OCI-LY1 (cell line): ENCODE data around the gene NPAT.

Experiments
- H2AFZ ChIP-seq: fragments of 200-600 bp; sonication (generic), shearing (Covaris generic); 2 replicates; pipeline ENCODE4 v1.6.0; 2014; ENCODE audit warnings: antibody characterized with exemption, mild to moderate bottlenecking, low read length
- H3F3A ChIP-seq: fragments of 200-600 bp; sonication (generic), shearing (Covaris generic); 2 replicates; pipeline ENCODE4 v1.6.0; 2014; ENCODE audit warnings: mild to moderate bottlenecking, antibody characterized with exemption, low read length, moderate library complexity; ENCODE audit not compliant: insufficient read depth
- H3K27ac ChIP-seq: fragments of 200-600 bp; sonication (generic); 2 replicates; pipeline ENCODE4 v1.5.1; 2014; ENCODE audit warnings: low read length, mixed run types, mild to moderate bottlenecking, low read depth; ENCODE audit not compliant: poor library complexity, severe bottlenecking
- H3K27me3 ChIP-seq: fragments of 200-600 bp; sonication (generic); 2 replicates; pipeline ENCODE4 v1.6.0; 2014; ENCODE audit warnings: antibody characterized with exemption, mild to moderate bottlenecking, low read length, moderate library complexity; ENCODE audit not compliant: insufficient read depth
- H3K36me3 ChIP-seq: fragments of 200-600 bp; sonication (generic); 2 replicates; pipeline ENCODE4 v1.6.1; 2014; ENCODE audit warnings: mild to moderate bottlenecking, antibody characterized with exemption, low read length, moderate library complexity, mixed read lengths; ENCODE audit not compliant: insufficient read depth
- H3K4me1 ChIP-seq: fragments of 200-600 bp; sonication (generic); 2 replicates; pipeline ENCODE4 v1.5.1; 2014; ENCODE audit warnings: mild to moderate bottlenecking, low read length, moderate library complexity; ENCODE audit not compliant: insufficient read depth, severe bottlenecking
- H3K4me2 ChIP-seq: fragments of 200-600 bp; sonication (generic), shearing (Covaris generic); 2 replicates; pipeline ENCODE4 v1.6.1; 2014; ENCODE audit warnings: low read length
- H3K4me3 ChIP-seq: fragments of 200-600 bp; sonication (generic); 2 replicates; pipeline ENCODE4 v1.5.1; 2014; ENCODE audit warnings: low read length, low read depth, mild to moderate bottlenecking, mixed read lengths; ENCODE audit not compliant: poor library complexity, severe bottlenecking
- H3K79me2 ChIP-seq: fragments of 200-600 bp; shearing (Covaris generic); 2 replicates; pipeline ENCODE4 v1.6.1; 2016; ENCODE audit warnings: mixed run types, low read length, mixed read lengths; ENCODE audit not compliant: insufficient read depth
- H3K9ac ChIP-seq: fragments of 200-600 bp; sonication (generic), shearing (Covaris generic); 2 replicates; pipeline ENCODE4 v1.6.1; 2014; ENCODE audit warnings: mild to moderate bottlenecking, low read length, mixed read lengths
- H3K9me2 ChIP-seq: fragments of 200-600 bp; sonication (generic), shearing (Covaris generic); 2 replicates; pipeline ENCODE4 v1.6.1; 2014; ENCODE audit warnings: low read depth, mild to moderate bottlenecking, low read length, mixed read lengths
- H3K9me3 ChIP-seq: fragments of 200-600 bp; shearing (Covaris generic); 2 replicates; pipeline ENCODE4 v1.6.1; 2014; ENCODE audit warnings: low read length, mixed read lengths
- H4K20me1 ChIP-seq: fragments of 200-600 bp; sonication (generic), shearing (Covaris generic); 2 replicates; pipeline ENCODE4 v1.6.0; 2016; ENCODE audit warnings: mild to moderate bottlenecking, low read length; ENCODE audit not compliant: insufficient read depth
- EZH2 ChIP-seq: fragments of 200-600 bp; sonication (generic), shearing (Covaris generic); IDR thresholded peaks from 2 replicates; pipeline ENCODE4 v1.8.0; 2017; ENCODE audit warnings: borderline replicate concordance, mixed run types, mild to moderate bottlenecking, antibody characterized with exemption, low read length, moderate library complexity, mixed read lengths
- TF ChIP-seq, protein P1 (sequence below): fragments of 200-600 bp; sonication (generic), shearing (Covaris generic); IDR thresholded peaks from 2 replicates; pipeline ENCODE4 v1.5.1; 2017; ENCODE audit warnings: mild to moderate bottlenecking, antibody characterized with exemption, low read length, moderate library complexity, mixed read lengths

The NPAT gene

DNA sequence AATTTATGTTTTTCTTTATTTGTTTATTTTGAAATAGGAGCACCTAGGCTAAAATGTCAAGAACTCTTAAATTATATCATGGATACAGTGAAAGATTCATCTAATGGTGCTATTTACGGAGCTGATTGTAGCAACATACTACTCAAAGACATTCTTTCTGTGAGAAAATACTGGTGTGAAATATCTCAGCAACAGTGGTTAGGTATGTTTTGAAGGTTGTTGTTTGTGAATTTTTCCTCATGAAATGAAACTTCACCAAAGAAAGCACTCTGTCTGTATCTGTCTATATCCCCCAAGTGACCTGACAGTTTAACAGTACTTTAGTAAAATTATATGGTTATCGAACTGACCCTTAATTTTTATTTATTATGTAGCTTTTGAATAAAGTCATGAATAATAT lies 13.2 kb upstream of the NPAT start:
- Histone ChIP-seq H3K4me2 (no peak overlapping the region), H4K20me1 (no peaks in the 10 kb centered on the region), H3K79me2 (no peaks in the 10 kb centered on the region)

DNA sequence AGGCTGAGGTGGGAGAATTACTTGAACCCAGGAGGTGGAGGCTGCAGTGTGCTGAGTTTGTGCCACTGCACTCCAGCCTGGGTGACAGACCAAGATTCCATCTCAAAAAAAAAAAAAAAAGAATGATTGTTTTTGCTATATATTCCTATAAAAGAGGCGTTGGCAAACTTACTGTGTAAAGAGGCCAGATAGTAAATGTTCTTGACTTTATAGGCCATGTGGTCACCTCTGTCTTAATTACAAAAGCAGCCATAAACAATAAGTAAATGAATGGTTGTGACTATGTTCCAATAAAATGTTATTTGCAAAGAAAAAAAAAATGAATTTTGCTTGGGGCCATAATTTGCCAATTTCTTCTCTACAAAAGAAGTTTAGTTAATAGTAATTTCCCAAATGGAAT lies 12.8 kb upstream of the NPAT start:
- Histone ChIP-seq H3K9me2 (no peaks in the 10 kb centered on the region), H3K4me1 (peaks cover 24% of the 10 kb centered on the region), H3K9ac (no peak overlapping the region), H3K4me3 (no peak overlapping the region), H3K79me2 (no peaks in the 10 kb centered on the region), H4K20me1 (no peaks in the 10 kb centered on the region), H3K27ac (peak overlapping the region; percentile 85), H3K27me3 (no peaks in the 10 kb centered on the region), H3K36me3 (peaks cover 95% of the 10 kb centered on the region), H3K4me2 (no peak overlapping the region), H3K9me3 (no peaks in the 10 kb centered on the region), H2AFZ (no peak overlapping the region), H3F3A (no peaks in the 10 kb centered on the region)
- TF ChIP-seq, protein P1, sequence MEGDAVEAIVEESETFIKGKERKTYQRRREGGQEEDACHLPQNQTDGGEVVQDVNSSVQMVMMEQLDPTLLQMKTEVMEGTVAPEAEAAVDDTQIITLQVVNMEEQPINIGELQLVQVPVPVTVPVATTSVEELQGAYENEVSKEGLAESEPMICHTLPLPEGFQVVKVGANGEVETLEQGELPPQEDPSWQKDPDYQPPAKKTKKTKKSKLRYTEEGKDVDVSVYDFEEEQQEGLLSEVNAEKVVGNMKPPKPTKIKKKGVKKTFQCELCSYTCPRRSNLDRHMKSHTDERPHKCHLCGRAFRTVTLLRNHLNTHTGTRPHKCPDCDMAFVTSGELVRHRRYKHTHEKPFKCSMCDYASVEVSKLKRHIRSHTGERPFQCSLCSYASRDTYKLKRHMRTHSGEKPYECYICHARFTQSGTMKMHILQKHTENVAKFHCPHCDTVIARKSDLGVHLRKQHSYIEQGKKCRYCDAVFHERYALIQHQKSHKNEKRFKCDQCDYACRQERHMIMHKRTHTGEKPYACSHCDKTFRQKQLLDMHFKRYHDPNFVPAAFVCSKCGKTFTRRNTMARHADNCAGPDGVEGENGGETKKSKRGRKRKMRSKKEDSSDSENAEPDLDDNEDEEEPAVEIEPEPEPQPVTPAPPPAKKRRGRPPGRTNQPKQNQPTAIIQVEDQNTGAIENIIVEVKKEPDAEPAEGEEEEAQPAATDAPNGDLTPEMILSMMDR, result no peak
- TF ChIP-seq EZH2, result no peak

More for the DNA sequence above, 13.2 kb upstream of the NPAT start:
- Histone ChIP-seq H3F3A (no peaks in the 10 kb centered on the region), H3K27ac (peak overlapping the region; percentile 85), H3K9me2 (no peaks in the 10 kb centered on the region), H3K4me3 (no peak overlapping the region), H3K27me3 (no peaks in the 10 kb centered on the region), H3K9me3 (no peaks in the 10 kb centered on the region), H3K9ac (no peak overlapping the region), H3K36me3 (peaks cover 95% of the 10 kb centered on the region), H3K4me1 (peaks cover 24% of the 10 kb centered on the region), H2AFZ (no peak overlapping the region)
- TF ChIP-seq EZH2, result no peak
- TF ChIP-seq, protein P1, result no peak

DNA sequence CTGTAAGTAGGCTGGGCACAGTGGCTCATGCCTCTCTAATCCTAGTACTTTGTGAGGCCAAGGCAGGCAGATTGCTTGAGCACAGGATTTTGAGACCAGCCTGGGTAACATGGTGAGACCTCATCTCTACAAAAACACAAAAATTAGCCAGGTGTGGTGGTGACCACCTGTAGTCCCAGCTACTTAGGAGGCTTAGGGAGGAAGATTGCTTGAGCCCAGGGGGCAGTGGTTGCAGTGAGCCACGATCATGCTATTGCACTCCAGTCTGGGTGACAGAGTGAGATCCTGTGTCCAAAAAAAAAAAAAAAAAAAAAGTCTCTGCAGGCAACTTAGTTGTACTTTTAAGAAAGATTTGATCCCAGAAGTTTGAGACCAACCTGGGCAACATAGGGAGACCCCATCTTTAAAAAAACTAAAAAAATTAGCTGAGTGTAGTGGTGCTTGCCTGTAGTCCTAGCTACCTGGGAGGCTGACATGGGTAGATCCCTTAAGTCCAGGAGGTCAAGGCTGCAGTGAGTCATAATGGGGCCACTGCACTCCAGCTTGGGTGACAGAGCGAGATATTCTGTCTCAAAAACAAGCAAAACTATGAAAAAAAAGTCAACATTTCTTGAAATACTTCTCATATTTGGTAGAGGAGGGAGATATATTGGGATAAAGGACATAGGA lies 11.0 kb upstream of the NPAT start:
- Histone ChIP-seq H3K4me1 (peaks cover 24% of the 10 kb centered on the region), H3K4me3 (no peak overlapping the region), H3K9me2 (no peaks in the 10 kb centered on the region), H3K9ac (no peak overlapping the region), H3K9me3 (no peaks in the 10 kb centered on the region), H2AFZ (no peak overlapping the region), H3K79me2 (no peaks in the 10 kb centered on the region), H3K27me3 (no peaks in the 10 kb centered on the region), H3K27ac (no peak overlapping the region), H3K36me3 (peaks cover 94% of the 10 kb centered on the region), H3K4me2 (no peak overlapping the region), H4K20me1 (no peaks in the 10 kb centered on the region), H3F3A (no peaks in the 10 kb centered on the region)
- TF ChIP-seq EZH2, result no peak

DNA sequence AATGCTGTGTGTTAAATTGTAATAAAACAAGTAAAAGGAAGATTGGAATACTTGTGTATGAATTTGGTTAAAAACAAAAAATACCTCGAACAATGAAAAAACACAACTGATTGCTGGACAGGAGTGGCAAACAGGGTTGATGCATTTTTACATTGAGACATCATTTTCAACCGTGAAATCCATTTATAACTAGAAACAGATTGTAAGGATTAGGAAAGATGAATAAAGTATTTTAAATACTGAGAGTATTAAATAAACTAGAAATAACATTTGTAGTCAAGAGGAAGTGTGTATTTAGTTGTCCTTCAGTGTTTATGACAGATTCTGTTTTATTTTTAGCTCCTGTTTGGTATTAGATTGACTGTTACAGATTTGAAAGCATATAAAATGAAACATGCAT lies 5.8 kb upstream of the NPAT start:
- no peaks in the 10 kb centered on the region for H3K27me3 ChIP-seq
- H3K4me3 ChIP-seq, result no peak overlapping the region
- no peak overlapping the region for H3K9ac ChIP-seq
- H3F3A ChIP-seq, result no peaks in the 10 kb centered on the region
- TF ChIP-seq, protein P1, result no peak
- H3K4me1 ChIP-seq, result peaks cover 28% of the 10 kb centered on the region
- no peaks in the 10 kb centered on the region for H4K20me1 ChIP-seq
- H3K27ac ChIP-seq, result peak overlapping the region; percentile 10
- no peaks in the 10 kb centered on the region for H3K9me2 ChIP-seq
- no peaks in the 10 kb centered on the region for H3K9me3 ChIP-seq
- H2AFZ ChIP-seq, result no peak overlapping the region
- H3K36me3 ChIP-seq, result peaks cover 62% of the 10 kb centered on the region
- peaks cover 34% of the 10 kb centered on the region for H3K79me2 ChIP-seq
- H3K4me2 ChIP-seq, result no peak overlapping the region
